Measurements from ENCODE around the gene EPB41.

GRCh38 chr1:29148656-29149491 lies 234.5 kb downstream of the EPB41 start:
- TF ChIP-seq BHLHE40 (IDR thresholded peaks at IDR 0.05; ENCODE audit: borderline replicate concordance) (no peak), HDGF (IDR thresholded peaks at IDR 0.05; ENCODE audit: borderline replicate concordance) (no peak)
